ENCODE results near the gene MAIP1. TPM values are rescaled to one million over a fixed set of nuclear protein-coding genes. Genes with fewer than 3 reads are reported as not detected.
A peak's percentile ranks its signal among the peaks of the same experiment; 100 is the strongest.

Gene MAIP1
- polyA plus RNA-seq, 1 experiment, result 11.3 TPM

GRCh38 chr2:199985625-199986207 is 30.3 kb downstream of the MAIP1 start:
- Histone ChIP-seq H3K4me3 (ENCODE audit: low read depth, low read length) (no peak overlapping the region), H3K27me3 (ENCODE audit: control insufficient read depth, insufficient read depth, low read length) (no peaks in the 10 kb centered on the region), H3K36me3 (ENCODE audit: control insufficient read depth, insufficient read depth, low read length) (no peaks in the 10 kb centered on the region)
- TF ChIP-seq CTCF (IDR thresholded peaks at IDR 0.05; ENCODE audit: insufficient read depth, low read depth, low read length), result peak; percentile 80
- ChIA-PET POLR2A (no interaction called here), CTCF (interaction anchor here (0.6 to 4.0 kb wide), 31 partner anchors 10 to 719 kb away, joined by 3 to 41 read pairs (median 4); partner anchors contain the start of gene SPATS2L)
- DNase-seq (ENCODE audit: low read depth), result no peak

GRCh38 chr2:199987586-199987985 is 32.2 kb downstream of the MAIP1 start:
- Histone ChIP-seq H3K36me3 (ENCODE audit: control insufficient read depth, insufficient read depth, low read length) (no peaks in the 10 kb centered on the region), H3K27me3 (ENCODE audit: control insufficient read depth, insufficient read depth, low read length) (no peaks in the 10 kb centered on the region), H3K4me3 (ENCODE audit: low read depth, low read length) (no peak overlapping the region)
- ChIA-PET POLR2A (no interaction called here), CTCF (interaction anchor here (0.9 to 1.5 kb wide), 6 partner anchors 190 to 496 kb away, joined by 3 to 7 read pairs (median 4); partner anchors contain the start of gene SPATS2L)
- DNase-seq (ENCODE audit: low read depth), result no peak
- no peak for TF ChIP-seq CTCF (IDR thresholded peaks at IDR 0.05; ENCODE audit: insufficient read depth, low read depth, low read length)

- no peak for DNase-seq (ENCODE audit: low read depth)
- Histone ChIP-seq H3K4me3 (ENCODE audit: low read depth, low read length) (no peak overlapping the region), H3K36me3 (ENCODE audit: control insufficient read depth, insufficient read depth, low read length) (no peaks in the 10 kb centered on the region), H3K27me3 (ENCODE audit: control insufficient read depth, insufficient read depth, low read length) (no peaks in the 10 kb centered on the region)
- ChIA-PET CTCF (interaction anchor here (0.9 to 1.5 kb wide), 5 partner anchors 318 to 495 kb away, joined by 3 to 7 read pairs (median 4); partner anchors contain the start of gene SPATS2L), POLR2A (no interaction called here)
- no peak for TF ChIP-seq CTCF (IDR thresholded peaks at IDR 0.05; ENCODE audit: insufficient read depth, low read depth, low read length)
Measured at GRCh38 chr2:199988151-199988550, 32.8 kb downstream of the MAIP1 start.

- no peak for DNase-seq (ENCODE audit: low read depth)
- TF ChIP-seq CTCF (IDR thresholded peaks at IDR 0.05; ENCODE audit: insufficient read depth, low read depth, low read length), result no peak
- ChIA-PET CTCF (interaction anchor here (0.9 to 1.7 kb wide), 3 partner anchors 10 to 492 kb away, joined by 3 to 5 read pairs (median 4); no protein-coding TSS in a partner anchor), POLR2A (no interaction called here)
- no peaks in the 10 kb centered on the region for H3K36me3 ChIP-seq (ENCODE audit: control insufficient read depth, insufficient read depth, low read length)
- no peaks in the 10 kb centered on the region for H3K27me3 ChIP-seq (ENCODE audit: control insufficient read depth, insufficient read depth, low read length)
- H3K4me3 ChIP-seq (ENCODE audit: low read depth, low read length), result no peak overlapping the region
Measured at GRCh38 chr2:199989822-199990221, 34.4 kb downstream of the MAIP1 start.

GRCh38 chr2:199991691-199992090 is 36.3 kb downstream of the MAIP1 start:
- ChIA-PET CTCF (no interaction called here), POLR2A (no interaction called here)
- TF ChIP-seq CTCF (IDR thresholded peaks at IDR 0.05; ENCODE audit: insufficient read depth, low read depth, low read length), result no peak
- Histone ChIP-seq H3K27me3 (ENCODE audit: control insufficient read depth, insufficient read depth, low read length) (no peaks in the 10 kb centered on the region), H3K4me3 (ENCODE audit: low read depth, low read length) (no peak overlapping the region), H3K36me3 (ENCODE audit: control insufficient read depth, insufficient read depth, low read length) (no peaks in the 10 kb centered on the region)
- DNase-seq (ENCODE audit: low read depth), result no peak
